NCI-H82 (cell line): Measurements from ENCODE around the gene RGS10.
A peak's percentile ranks its signal among the peaks of the same experiment; 100 is the strongest.

Source experiments
- DNase-seq: peaks from one replicate; lab custom pipeline; 2025; lab: John Stamatoyannopoulos, UW

Gene RGS10

DNA sequence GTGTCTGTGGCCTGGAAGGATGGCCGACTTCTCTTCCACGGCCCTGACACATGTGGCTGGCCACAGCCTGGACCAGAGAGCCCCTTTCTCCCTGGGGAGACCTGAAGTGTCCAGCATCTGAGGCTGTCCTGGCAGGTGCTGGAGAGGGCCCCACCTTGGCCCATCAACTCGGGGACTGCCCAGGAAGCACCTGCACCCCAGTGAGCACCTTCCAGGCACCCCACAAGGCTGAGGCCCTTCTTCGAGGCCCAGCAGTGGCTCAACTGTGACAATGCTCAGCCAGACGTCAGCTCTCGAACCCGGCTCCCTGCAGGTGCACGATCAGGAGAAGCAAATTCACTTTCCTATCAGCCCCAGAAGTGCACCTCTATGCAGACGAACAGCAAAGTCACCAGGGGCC is 24.3 kb downstream of the RGS10 start:
- no peak for DNase-seq

DNA sequence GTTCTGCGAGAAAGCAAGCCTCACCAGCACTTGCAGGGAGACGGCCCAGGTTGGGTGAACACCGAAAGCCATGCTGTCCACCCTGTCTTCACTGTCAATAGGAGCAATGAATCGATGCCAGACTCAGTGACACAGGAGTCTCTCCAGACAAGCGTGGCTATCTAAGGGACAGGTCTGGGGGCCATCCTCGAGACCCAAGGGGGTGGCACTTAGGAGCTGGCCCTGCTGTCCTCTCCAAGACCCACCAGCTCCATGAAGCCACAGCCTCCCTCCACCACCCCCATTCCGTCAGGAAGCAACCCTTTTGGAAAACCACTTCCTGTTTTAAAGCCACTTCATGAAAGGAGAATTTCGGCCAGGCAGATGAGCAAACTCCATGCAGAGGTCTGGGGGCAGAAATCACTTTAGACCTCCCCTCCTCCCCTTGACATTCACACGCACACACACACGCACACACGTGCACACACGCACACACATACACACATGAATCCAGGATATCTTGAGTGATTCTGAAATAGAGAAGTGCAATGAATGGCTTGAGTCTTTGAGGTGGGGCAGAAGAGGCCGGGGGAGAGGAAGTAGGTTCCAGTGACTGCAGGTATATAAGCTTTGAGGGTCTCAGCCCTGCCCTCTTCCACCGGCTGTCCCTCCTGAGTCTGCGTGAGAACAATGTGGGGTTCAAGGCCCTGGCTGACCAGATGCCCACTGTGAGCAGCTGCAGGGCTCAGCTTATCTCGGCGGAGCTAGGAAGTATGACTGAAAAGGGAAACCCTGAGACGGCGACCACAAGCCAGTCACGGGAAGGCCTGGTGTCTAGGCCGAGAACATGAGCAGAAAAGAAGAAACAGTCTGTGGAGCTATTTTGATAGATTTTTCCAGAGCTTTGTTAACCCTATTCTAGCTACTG is 25.0 kb downstream of the RGS10 start:
- DNase-seq: no peak

DNA sequence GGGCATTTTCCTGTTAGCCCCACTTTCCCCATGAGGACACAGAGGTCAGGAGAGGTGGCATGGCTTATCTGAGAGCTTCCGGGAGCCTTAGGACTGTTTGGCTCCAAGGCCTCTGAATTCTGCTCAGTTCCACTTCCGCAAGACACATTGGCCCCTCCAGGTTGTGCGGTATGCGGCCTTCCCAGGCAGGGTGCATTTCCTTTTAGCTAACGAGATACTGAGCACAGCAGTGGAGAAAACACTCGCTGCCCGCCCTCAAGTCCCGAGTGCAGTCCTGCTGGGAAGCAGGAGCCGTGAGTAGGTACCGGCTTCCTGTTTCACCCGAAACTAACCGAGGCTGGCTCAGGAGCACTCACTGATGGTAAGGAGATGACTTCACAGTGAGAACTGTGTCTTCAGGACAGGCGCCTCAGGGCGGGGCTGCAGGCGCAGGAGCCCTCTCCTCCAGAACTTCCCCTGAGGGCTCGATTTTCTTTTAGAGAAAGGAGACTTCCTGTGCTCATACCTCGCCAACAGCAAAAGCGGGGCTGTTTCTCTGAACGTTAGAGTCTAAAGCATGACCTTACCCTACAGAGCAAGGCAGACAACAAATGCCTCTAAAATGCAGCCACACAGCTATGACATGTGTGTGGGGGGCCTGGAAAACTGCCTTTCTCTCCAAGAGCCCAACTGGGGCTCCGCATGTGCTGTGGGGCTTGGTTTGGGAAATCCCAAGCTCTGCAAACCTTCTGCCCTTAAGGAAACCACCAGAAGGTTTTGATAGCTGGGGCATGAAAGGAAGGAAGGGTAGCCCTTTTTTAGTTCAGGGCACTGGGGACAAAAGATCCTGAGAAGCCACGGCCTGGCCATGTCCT is 25.9 kb downstream of the RGS10 start:
- DNase-seq: peak; percentile 14

DNA sequence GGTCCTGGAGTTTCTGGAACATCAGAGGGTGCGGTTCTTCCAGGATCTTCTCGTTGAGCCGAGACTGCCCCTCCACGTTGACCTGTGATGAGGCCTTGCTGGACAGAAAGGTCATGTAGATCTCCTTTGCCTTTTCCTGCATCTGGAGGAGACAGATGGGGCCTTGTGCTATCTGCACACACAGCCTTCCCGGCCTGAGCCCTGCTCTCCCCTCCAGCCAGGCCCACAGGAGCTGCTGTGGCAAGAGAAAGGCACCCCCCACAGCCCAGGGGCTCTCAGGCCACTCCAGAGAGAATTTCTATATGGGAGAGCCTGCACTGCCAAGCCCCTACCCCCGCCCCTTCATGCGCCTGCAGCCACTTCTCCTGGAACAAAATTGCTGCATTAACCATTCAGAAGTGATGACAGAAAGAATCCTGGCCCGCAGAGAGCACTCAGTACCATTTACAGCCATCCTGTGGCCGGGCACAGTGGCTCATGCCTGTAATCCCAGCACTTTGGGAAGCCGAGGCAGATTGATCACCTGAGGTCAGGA is 26.9 kb downstream of the RGS10 start:
- DNase-seq: no peak

DNA sequence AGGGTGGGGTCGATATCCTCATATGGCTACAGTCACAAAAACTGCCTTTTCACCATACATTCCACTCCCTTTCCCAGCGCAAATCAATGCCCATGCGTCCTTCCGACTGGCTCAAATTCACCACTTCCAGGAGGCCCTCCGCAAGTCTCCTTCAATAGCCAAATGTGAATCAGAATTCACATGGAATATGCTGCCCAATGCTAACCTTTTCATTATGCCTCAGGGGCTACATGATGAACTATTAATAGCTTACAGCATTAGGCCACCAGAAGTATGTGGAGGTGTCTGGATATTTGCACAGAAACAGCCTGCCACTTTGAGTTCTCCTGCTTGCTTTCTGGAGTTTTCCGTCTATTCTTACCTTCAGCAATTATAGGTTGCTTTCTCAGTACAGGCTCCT is 27.7 kb downstream of the RGS10 start:
- no peak for DNase-seq

DNA sequence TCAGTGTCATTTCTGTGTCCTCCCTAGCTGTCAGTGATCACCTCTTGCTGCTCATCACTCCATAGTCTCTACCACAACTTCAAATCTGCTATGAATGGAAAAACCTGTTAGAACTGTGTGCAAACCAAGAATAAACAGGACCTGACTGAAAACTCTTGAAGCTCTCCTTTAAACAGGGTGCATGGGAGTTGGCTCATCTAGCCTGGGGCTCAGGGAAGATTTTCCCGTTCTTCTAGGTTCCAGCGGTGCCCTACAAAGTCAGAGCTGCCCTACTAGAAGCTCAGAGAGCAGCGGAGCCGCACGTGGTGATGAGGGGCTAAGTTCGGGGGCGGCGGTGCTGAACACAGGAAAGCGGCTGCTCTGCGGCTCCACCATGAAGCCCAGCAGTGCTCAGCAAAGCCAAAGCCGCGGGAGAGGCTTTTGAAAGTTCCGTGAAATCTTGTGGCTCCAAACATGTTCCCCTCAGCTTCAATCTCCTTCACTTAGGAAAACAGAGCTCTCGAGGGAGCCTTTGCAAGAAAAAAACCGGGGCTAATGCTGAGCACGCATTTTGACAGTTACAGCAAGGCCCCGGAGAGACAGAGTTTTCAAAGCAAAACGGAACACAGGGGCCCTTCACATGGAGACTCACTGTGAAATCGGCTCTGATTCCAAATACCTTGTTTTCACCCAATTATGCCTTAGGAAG is 30.5 kb downstream of the RGS10 start:
- DNase-seq: no peak

DNA sequence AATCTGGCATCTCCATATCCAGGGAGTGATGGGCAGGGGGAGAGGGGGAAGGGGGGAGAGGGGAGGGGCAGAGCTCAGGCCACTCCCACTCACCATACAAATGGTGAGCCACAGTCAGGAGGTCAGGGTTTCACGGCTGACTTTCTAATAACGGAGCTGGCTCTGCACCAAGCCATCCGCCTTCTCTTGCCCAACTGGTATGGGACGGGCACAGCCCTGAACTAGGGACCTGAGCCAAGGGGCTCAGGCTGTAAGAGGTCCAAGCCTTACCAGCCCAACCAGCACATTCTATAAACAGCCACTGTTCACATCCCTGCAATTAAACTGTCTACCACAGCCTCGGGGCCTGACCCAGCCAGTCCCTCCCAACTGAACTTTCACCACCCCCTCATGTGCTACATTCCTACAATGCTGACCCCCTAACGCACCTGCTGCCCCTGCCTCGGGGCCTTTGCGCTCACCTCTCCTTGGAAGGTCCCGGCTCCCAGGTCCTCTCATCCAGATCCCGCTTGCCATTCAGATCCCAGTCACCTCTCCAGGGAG is 32.5 kb downstream of the RGS10 start:
- no peak for DNase-seq

DNA sequence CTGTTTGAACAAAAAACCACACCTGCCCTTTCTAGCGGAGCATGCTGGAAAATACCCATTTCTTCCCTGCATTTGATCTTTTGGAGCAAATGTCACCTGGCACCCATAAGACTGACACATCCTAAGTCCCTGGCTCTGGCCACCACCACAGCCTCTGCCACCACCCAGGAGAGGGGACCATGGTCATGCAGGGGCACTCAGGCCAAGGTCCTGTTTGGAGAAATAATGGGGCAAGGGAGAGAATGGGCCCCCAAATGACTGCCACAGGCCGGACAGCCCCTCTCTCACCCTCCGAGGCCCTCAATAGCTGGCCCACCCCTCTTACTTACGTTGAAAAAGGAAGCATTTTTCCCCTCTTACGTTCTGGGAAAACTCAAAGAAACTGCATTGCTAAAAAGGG is 35.4 kb downstream of the RGS10 start:
- no peak for DNase-seq

DNA sequence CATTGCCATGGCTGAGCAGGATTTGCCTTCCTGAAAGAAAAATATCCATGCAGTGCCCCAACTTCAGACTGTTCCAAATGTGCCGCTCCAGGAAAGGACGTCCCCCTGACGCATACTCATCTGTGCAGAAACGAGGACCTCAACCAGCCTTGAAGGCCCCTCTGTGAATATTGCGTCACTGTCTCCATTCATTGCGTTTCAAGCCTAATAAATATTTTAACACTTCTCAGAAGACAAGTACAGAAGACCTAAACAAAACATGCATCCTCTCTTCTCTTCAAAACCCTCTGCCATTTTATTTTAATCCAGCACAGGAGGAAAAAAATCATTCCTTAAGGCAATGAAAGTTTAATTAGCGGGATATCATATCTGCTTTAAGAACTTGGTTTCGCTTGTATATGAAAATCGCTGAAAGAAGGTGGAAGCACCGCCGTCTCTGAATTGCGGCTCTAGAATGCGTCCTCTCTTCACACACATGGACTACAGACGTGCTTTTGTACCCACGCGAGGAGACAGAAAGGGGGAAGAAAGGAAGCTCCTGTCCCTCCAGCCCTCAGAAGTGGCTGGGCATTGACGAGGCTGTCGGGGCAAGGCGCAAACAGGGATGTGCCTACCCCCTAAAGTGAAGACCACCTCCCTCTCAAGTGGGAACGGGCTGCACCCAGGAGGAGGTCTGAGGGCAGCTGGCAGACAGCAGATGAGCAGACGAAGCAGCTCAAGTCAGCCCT is 36.8 kb downstream of the RGS10 start:
- no peak for DNase-seq

DNA sequence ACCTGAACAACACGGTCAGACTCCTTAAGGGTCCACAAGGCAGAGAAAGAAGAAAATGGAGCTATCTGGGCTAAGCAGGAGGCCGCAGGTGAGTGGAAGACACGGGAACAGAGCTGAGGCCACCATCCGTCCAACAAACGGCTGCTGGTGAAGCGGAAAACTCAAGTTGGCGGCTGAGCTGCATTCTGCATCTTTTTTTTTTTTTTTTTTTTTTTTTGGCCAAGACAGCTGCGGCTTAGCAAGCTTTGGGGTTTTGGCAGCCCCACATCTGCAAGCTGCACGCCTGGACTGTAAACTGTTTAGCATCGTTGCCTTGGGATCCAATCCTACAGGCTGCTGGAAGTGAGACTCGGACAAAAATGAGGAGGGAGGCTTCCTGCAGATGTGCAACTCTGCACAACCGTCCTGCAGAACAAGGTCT is 37.4 kb downstream of the RGS10 start:
- DNase-seq: no peak

DNA sequence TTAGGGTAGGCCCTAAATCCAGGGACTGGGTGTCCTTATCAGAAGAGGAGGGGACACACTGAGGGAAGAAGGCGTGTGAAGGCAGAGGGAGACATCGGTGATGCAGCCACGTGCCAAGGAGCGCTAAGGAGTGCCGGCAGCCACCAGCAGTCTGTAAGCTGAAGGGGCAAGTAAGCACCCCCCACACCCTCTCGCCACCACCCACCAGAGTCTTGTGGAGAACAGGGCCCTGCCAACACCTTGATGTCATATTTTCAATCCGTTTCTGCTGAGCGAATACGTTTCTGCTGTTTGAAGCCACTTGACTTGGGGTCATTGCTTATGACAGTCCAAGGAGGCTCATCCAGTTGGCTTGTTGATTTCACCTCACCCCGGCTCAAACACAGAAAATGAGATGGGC is 37.9 kb downstream of the RGS10 start:
- DNase-seq: no peak

DNA sequence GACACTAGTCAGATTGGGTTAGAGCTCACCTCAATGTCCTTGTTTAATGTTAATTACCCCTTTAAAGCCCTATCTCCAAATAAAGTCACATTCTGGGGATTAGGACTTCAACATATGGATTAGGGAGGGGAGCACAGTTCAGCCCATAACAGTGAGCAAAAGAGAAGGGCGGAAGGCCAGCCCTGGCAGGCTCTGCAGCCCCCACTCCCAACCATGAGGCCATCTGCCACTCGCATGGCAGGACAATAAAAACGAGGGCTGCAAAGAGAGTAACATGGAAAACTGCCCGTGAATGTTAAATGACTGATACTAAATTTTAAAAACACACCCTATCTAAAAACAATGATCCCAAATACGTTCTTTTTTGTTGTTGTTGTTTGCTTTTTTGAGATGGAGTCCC is 38.7 kb downstream of the RGS10 start:
- peak; percentile 84 for DNase-seq

DNA sequence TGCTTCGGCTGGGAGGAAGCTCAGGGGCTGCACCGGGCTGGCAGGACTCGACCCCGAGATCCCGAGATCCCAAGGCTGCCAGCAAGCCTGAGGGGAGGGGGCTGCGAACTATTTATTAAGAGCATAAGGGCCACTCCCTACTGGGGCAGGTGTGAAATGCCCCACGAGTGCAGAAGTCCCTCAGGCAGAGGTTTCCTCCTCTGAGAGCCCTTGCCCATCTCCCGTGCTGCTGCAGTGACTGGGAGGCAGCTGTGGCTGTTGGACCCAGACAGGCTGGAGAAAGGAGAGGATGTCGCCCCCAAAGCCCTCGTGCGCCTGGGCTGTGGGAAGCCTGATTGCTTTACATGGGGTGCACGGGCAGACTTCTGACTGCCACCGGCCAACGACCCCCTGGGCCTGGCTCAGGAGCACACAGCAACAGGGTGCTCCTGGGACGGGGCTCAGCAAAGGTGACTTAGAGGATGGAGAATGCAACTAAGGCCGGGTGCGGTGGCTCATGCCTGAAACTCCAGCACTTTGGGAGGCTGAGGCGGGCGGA is 39.8 kb downstream of the RGS10 start:
- DNase-seq: no peak

DNA sequence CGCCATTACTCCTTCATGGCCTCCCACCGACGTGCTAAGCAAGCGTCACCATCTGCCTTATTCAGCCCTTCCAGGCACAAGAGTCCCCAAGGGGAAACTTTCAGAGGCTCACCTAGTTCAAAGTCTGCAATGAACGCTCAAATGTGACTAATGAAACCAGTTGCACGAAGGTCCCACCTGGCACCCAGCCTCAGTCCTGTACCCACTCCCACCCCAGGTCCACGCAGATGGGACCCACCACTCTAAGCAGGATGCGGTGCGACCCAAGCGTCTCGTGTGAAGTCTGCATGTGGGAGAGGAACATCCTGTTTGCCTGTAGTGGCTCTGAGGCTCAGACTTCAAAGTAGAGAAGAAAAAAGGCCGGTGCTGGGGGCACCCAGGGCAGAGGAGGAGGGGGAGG is 40.3 kb downstream of the RGS10 start:
- DNase-seq: peak; percentile 31

DNA sequence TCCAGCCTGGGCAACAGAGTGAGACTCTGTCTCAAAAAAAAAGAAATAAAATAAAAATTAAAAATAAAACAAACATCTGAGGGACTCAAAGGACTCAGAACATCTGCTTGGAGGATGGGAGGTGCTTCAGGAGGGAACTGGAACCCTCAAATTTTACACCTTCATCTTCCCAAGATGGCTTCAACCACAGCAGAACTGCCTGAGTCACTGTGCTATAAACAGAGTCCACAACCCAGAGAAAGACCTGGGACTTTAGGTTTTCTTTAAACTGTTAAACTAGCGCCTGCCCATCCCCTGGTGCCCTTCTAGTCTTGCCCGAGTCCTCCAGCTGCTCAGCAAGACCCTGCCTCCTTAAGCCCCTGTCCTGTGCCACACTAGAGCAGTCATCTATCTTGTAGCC is 40.8 kb downstream of the RGS10 start:
- no peak for DNase-seq

DNA sequence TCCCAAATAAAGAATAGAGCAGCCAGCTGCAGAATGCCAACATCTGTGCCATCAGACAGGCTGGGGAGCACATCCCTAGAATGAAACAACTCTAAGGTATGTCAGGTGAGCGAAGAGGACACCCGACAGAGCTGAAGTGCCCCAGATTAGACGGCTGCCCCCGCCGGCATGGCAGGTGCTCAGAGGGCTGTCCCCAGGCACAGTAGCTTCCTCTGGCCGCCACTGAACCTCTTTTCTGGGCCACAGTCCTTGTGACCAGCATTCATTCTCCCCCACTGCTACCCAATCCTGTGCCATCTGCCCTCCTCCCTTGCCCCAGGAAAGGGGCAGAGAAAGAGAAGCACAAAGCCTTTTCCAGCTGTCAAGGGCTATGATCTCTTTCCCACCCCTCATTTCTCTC is 41.7 kb downstream of the RGS10 start:
- no peak for DNase-seq

DNA sequence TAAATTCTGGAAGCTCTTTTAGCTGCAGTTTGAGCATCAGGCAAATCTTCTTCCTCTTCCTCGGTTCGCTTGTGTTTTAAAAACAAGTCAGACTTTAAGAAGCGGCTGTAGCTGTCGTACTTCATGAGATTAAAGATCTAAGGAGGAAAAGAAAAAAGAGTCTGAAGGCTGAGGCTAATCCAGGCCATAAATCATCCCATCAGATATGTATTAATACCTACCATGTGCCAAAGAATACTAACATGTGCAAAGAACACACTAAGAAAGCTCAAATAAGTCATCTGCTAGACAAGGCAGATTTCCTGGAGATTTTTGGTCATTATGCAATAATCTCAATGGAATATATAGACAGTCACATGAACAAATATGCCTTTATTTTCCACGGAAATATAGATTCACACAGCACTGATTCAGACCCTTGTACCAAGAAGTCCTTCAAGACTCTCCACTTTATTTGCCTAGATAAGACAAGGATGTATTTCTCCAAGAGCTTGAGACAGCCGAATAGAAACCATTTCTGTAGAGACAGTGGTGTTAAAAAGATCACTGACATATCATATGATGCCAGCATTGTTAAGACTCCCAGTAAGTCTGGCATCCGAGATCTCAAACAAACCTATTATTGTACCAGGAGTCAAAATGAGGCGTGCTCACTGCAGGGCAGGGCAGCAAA is 42.3 kb downstream of the RGS10 start:
- peak; percentile 82 for DNase-seq

DNA sequence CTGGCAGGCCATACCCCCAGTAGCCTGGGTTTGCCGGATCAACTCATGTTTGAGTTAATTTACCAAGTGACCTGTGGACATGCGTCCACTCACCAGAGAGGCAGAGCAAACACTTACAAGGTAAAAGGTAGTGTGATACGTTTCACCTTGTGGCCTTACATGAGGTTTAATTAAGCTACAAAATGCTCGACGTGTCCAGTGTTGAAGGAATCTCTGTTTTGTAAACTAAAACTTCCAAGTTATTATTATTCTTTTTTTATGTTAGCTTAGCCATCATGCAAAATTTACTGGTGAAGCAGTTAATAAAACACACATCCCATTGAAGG is 42.9 kb downstream of the RGS10 start:
- DNase-seq: no peak

DNA sequence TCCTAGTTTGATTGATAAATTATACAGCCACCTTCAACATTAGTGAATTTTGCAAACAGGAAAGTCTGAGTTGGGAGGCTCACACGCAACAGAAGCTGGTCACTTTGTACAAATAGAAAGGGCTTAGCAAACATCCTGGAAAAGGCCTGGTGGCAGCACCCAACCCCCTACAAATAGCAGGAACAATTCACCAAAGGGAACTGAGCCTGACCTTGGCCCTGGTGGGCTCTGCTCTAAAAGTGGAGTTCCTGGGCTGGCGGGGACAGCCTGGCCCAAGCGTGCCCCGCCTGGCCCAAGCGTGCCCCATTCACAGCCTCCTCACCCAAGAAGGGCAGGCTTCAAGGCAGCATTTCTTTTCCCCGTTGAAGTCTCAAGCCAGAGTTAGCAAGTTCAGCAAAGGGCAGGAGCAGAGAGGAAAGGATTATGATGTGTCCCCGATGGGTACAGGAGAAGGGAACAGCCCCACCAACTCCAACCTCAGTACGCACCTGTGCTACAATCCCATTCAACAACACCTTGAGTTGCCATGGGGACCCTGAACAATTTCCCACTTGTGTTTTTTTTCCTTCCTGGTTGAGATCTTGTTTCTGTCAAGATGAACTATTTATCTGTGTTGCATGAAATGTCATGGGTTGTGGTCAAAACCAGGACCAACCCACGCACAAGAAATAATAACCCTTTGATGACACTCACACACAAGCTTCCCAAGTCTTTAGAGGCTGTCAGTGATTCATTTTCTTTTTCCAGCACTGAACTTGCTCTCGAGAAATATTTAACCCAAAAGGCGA is 43.4 kb downstream of the RGS10 start:
- DNase-seq: no peak

DNA sequence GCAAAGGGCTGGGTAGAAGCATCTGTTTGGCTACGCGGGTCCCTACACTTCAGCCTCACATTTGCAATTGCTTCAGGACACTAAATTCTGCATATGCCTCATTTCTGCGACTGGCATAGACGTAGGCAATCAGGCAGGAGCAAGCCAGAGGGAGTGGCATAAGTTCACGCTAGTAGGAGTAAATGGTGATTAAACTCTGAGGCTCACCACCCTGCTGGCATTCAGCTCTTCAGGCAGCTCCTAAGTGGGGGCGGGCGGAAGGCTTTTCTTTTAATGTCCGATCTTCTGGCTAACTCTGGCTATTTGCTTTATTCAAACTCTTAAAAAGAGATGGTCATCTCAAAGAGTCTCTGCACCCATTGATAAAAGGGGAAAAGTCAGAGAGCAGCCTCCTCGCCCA is 45.3 kb downstream of the RGS10 start:
- no peak for DNase-seq
